ENCODE measurements around the gene RPL23. TPM values are rescaled to one million over a fixed set of nuclear protein-coding genes. Genes with fewer than 3 reads are reported as not detected.

The RPL23 gene
- total and polyA plus RNA-seq, 9 of the 15 experiments (the other 6 are each of a cell fraction or from before 2014, with no cell fraction given): 1,745 to 3,667 (median 3,096) TPM

DNA sequence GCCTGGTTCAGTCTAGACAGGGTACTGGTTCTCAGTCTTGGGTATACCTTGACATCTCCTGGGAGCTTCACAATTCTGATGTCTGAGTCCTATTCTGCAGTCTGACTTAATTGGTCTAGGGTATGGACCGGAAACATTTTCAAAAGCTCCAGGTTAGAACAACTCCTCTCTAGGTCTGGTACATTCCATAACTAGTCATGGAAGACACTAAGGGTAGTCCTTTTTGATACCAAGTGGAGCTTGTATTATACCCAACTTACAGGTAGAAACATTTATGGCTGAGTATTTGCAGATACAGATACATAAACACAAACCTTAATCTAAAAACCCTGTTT, 5.0 kb downstream of the RPL23 start:
- 100% methylated on average over 1 of the region's 1 CpG for WGBS (ENCODE audit: insufficient coverage, low coverage, missing lambda C conversion rate)
- Histone ChIP-seq H3K36me3 (ENCODE audit: control insufficient read depth, insufficient read depth, low read length) (peaks cover 62% of the 10 kb centered on the region), H3K27me3 (ENCODE audit: control insufficient read depth in 2 of 2, insufficient read depth in 2 of 2, low read length in 2 of 2) (no peaks in the 10 kb centered on the region), H2AFZ (ENCODE audit: low read depth, low read length) (no peak overlapping the region), H3K4me2 (ENCODE audit: insufficient read depth, low read length) (no peak overlapping the region), H4K20me1 (replicated peaks; ENCODE audit: control insufficient read depth, insufficient read depth, low read length) (peaks cover 32% of the 10 kb centered on the region), H3K27ac (ENCODE audit: extremely low read depth, low read depth, low read length) (no peak overlapping the region; the same call in 2 of the 3 replicates), H3K79me2 (ENCODE audit: control insufficient read depth, insufficient read depth, low read length) (peaks cover 50% of the 10 kb centered on the region), H3K4me1 (replicated peaks in 1 of 2; ENCODE audit: control insufficient read depth in 2 of 2, insufficient read depth in 2 of 2, low read length in 2 of 2) (peaks cover 14 to 15% of the 10 kb centered on the region in 2 experiments; a peak in 4 of 5 replicates), H3K4me3 (no peak overlapping the region), H3K9me3 (replicated peaks; ENCODE audit: control insufficient read depth, insufficient read depth, low read depth, low read length) (no peaks in the 10 kb centered on the region), H3K9ac (ENCODE audit: insufficient read depth in 1 of 2, low read depth in 2 of 2, low read length in 2 of 2) (no peak overlapping the region), H3K9me1 (ENCODE audit: control insufficient read depth, insufficient read depth, low read length) (peaks cover 9% of the 10 kb centered on the region)
- in situ Hi-C loops (cut with MboI) (no loop called here), intact Hi-C loops (cut with micrococcal nuclease) (no loop called here)
- ChIA-PET CTCF (ENCODE audit: low intra/inter-chr PET ratio) (no interaction called here), POLR2A (interaction anchor here (0.9 to 2.8 kb wide), 8 partner anchors 8 to 21 kb away, joined by 3 to 17 read pairs (median 5); partner anchors contain the start of gene LASP1)
- ATAC-seq (peak; percentile 2; the same call in 1 of the 3 replicates), DNase-seq (ENCODE audit: extremely low read depth in 1 of 4, low spot score in 3 of 4) (no peak), FAIRE-seq (no peak)
- no TSS peak for BruUV-seq (replicated peaks)
- TF ChIP-seq ZNF398 (CRISPR knock-in tag; IDR thresholded peaks at IDR 0.05): no peak
- TF ChIP-seq POLR2A (conservative IDR thresholded peaks at IDR 0.05): peak; percentile 36; the same call in 1 of the 2 replicates
- no peak for TF ChIP-seq TFAM (CRISPR knock-in tag; conservative IDR thresholded peaks at IDR 0.05)
- TF ChIP-seq POLR2B (IDR thresholded peaks at IDR 0.05; ENCODE audit: low read depth, partially characterized antibody): peak; percentile 1
- no peak for TF ChIP-seq NCOA6 (IDR thresholded peaks at IDR 0.05)
- no peak for TF ChIP-seq ZNF134 (CRISPR knock-in tag; conservative IDR thresholded peaks at IDR 0.05)
- TF ChIP-seq RBFOX2 (IDR thresholded peaks at IDR 0.05; ENCODE audit: low read depth, low read length): peak; percentile 46; the same call in 1 of the 2 replicates
- TF ChIP-seq, protein P1, sequence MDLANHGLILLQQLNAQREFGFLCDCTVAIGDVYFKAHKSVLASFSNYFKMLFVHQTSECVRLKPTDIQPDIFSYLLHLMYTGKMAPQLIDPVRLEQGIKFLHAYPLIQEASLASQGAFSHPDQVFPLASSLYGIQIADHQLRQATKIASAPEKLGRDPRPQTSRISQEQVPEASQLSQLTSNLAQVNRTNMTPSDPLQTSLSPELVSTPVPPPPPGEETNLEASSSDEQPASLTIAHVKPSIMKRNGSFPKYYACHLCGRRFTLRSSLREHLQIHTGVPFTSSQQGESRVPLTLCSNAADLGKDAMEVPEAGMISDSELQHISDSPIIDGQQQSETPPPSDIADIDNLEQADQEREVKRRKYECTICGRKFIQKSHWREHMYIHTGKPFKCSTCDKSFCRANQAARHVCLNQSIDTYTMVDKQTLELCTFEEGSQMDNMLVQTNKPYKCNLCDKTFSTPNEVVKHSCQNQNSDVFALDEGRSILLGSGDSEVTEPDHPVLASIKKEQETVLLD (IDR thresholded peaks at IDR 0.05): no peak
- no peak for TF ChIP-seq ZSCAN29 (IDR thresholded peaks at IDR 0.05)
- no peak for TF ChIP-seq MXD1 (CRISPR knock-in tag; IDR thresholded peaks at IDR 0.05; ENCODE audit: borderline replicate concordance, poor library complexity, severe bottlenecking)
- no peak for TF ChIP-seq ZBTB33 (CRISPR knock-in tag; IDR thresholded peaks at IDR 0.05)
- TF ChIP-seq ZNF197 (CRISPR knock-in tag; IDR thresholded peaks at IDR 0.05; ENCODE audit: low read depth): no peak
- TF ChIP-seq FIP1L1 (IDR thresholded peaks at IDR 0.05; ENCODE audit: low read depth, low read length, poor library complexity, severe bottlenecking): no peak
- TF ChIP-seq TEAD2 (tag; IDR thresholded peaks at IDR 0.05): no peak
- TF ChIP-seq, protein P2, sequence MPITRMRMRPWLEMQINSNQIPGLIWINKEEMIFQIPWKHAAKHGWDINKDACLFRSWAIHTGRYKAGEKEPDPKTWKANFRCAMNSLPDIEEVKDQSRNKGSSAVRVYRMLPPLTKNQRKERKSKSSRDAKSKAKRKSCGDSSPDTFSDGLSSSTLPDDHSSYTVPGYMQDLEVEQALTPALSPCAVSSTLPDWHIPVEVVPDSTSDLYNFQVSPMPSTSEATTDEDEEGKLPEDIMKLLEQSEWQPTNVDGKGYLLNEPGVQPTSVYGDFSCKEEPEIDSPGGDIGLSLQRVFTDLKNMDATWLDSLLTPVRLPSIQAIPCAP (CRISPR knock-in tag; IDR thresholded peaks at IDR 0.05; ENCODE audit: borderline replicate concordance): no peak
- TF ChIP-seq POLR3A (IDR thresholded peaks at IDR 0.05; ENCODE audit: borderline replicate concordance, extremely low read depth, insufficient read depth, insufficient read length): no peak
- peak; percentile 22; the same call in 1 of the 2 replicates for TF ChIP-seq ELF2 (CRISPR knock-in tag; IDR thresholded peaks at IDR 0.05)
- TF ChIP-seq MIER1 (IDR thresholded peaks at IDR 0.05; ENCODE audit: low read depth): no peak
